ENCODE results near the gene NPB.

Gene NPB

DNA sequence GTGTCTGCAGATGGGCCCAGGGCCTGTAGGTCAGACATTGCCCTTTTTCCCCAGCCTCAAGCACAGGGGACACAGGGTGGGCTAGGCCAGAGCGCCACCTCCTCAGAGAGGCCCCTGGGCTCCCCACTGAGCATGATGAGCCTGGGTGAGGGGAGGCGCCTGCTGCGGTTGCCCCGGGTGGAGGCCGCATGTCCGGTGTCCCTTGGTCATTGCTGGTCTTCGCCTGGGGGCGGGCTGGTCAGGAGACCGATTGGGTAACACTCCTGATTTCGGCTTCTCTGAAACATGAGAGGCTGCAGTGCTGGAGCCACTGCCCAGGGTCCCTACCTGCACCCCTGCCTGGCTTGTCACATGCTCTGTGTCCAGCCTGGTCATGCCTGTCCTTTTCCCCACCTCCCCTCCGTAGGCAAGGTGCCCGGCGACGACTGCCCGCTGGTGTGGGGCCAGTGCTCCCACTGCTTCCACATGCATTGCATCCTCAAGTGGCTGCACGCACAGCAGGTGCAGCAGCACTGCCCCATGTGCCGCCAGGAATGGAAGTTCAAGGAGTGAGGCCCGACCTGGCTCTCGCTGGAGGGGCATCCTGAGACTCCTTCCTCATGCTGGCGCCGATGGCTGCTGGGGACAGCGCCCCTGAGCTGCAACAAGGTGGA lies 2.4 kb upstream of the NPB start:
- no peak for DNase-seq

DNA sequence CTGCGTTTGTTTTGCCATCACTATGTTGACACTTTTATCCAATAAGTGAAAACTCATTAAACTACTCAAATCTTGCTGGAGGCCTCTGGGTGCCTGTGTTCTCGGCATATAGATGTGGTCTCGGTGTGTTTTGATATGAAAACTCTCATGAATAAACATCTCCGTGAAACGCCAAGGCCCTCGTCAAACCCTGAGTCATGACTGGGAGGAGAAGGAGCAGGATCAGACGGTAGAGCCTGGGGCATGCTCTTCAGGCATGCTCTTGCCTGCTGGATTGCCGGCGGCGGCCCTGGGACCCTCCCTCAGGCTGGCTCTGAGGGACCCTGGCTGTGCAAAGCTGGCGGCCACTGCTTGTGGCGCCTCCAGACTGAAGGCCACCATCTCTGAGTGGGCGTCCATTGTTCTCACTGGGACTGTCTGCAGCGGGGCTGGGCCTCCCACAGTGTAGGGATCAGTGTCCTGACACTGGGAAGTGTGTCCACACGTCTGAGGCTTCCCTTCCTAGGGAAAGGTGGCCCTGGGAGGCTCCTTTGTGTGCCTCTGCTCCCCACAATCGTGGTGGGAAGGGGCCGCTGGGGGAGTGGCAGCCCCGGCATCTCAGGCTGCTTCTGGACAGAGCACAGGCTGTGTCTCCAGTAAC lies 1.7 kb upstream of the NPB start:
- no peak for DNase-seq

DNA sequence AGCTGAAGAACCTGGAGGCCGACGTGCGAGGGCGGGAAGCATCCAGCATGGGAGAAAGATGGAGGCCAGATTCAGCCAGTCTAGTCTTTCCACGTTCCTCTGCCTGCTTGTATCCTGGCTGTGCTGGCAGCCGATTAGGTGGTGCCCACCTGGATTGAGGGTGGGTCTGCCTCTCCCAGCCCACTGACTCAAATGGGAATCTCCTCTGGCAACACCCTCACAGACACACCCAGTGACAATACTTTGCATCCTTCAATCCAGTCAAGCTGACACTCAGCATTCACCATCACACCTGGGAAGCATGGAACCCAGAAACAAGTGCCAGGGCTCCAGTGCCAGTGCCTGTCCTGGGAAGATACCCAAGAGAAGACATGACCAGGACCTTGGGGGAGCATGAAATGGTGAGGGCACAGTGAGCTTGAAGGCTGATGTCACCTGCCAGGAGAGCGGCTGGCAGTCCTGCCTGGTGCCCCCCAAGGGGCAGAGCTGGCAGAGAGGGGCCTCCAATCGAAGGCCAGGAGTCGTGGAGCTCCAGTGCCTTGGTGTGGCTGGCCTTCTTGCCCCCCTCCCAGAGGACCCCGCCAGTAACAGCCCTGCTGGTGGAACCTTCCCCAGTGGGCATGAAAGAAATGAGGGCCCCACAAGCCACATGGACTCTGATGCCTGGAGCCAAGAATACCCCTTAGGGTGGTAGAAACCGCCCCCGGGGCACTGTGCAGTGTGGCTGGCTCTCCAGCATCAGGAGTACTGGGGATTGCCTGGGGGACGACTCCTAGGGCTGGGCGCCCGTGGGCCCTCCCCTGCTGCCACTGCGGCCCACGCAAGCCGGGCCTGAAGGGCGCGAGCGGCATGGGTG lies 643 bp upstream of the NPB start:
- DNase-seq = no peak

DNA sequence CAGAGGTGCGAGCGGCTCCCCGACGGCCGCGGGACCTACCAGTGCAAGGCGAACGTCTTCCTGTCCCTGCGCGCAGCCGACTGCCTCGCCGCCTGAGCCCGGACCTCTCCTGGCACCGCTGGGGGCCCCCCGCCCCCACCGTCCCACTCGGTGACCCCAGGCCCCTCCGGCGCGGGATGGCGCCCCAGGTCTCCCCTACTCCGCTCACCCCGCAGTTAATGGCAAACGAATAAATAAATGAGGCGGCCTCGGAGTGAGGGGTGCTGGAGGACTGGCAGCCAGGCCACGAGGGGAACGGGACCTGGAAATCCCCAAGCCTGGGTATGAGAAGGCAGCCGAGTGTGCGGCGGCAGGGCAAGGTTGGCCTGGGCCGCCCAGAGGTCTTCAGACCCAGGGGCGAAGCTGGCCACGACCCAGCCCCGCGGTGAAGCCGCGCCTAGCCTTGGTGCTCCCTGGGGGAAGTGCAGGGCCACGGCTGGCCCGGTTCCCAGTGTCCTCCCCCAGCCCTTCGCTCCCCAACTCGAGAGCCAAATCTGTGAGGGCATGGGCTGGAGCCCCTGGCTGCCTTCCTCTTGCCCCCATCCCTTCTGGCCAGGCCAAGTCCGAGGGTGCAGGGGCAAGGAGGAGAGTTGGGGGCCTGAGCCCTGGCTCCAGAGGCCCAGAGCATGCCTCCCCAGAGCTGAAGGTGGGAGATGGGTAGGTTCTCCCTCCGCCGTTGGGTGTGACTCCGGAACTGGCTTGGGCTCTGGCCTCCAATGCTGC lies 796 bp downstream of the NPB start:
- DNase-seq = no peak

DNA sequence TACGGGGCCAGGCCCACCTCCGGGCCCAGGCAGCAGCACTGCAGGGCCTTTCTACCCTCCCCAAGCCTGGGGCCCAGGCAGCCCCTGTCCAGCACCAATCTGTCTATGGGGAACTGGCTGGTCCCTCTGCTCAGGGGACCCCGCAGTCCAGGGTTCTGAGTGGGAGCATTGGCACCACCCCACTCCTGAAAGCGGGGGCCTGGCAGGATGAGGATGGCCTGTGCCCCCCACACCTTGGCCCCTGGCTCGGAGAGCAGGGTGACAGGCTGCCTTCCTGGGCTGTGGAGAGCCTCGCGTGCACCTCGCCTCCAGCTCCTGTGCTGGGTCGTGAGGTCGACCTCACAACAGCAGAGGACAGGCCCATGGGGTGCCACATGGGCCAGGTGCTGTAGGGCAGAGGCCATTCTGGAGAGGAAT lies 1.4 kb downstream of the NPB start:
- DNase-seq = no peak

DNA sequence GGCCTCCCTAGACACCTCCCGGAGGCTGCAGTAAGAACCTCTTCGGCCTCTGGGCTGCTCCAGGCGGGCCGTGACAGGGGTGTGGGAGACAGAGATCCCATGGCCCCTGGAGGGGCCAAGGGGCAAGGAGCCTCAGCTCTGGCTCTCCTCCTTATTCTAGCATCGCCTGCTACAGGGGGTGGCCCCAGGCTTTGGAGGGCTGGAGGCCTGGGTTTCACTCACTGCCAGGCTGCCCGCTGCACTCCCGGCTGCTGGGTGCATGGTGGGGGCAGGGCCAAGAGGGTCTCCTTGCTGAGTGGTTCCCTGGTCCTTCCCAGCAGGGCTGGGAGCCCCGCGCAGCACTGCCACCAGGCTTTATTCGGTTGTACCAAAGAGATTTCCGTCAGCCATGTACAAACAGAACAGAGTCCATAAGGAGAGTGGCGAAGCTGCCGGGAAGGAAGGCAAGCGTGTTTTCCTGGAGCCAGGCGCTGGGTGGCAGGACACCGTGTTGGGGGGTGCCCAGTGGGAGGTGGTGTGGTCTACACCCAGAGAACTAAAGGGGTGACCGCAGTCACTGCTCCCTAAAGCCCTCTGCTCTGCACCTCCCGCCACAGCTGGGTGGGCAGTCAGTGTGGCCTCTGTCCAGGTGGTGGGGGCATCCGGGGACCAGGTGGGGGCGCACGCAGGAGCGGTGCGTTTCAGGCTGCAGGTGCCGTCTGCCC lies 2.0 kb downstream of the NPB start:
- DNase-seq = no peak

DNA sequence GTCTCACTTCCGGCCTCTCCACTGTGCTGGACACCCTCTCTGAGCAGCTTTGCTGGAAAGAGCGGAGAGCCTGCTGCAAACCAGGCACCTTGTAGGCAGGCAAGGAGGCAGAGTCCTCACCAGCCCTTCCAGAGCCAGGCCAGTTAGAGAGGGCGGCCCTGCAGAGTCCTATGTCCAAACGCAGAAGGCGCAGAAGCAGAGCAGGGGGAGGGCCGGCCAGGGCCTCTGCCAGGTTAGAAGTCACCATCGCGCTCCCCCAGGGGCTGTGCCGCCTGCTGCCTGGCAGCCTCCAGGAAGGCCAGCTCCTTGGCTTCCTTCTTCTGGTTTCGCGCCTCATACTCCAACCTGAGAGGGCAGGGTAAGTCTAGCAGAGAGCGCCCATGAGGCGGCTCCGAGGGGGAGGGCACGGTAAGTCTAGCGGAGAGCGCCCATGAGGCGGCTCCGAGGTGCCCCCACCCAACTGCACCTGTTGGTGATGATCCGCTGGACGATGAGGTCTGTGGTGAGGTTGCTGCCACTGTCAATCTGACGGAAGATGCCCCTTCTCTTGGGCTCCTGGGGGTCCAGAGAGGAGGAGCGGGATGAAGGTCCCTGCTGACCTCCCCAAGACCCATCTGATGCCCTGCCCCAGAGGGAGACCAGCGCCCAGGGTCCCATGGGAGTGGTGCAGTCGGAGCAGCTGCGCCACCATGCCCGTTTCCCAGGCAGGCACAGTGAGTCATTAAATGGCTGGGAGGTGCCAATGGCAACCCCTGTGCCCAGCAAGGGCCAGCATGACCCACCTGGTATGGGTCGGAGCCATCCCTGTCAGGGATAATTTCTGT lies 2.8 kb downstream of the NPB start:
- DNase-seq = no peak

DNA sequence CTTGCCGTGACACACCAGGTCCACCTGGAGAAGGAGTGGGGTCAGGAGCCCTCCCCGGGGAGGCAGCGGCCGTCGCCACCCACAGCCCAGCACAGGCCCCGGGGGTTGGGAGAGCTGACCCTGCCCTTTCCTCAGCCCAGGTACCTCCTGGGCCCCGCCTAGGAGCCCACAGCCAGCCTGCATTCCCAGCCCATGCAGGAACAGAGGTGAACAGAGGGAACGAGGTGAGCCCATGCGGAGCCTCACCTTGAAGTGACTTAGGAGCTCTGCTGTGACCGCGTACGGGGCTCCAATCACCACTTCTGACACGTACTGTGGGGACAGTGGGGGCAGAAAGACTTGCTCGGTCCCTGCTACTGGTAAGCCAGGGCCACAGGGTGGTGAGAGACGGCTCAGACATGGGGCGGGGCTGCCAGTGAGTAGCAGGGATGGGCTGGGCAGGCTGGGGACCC lies 3.4 kb downstream of the NPB start:
- no peak for DNase-seq

DNA sequence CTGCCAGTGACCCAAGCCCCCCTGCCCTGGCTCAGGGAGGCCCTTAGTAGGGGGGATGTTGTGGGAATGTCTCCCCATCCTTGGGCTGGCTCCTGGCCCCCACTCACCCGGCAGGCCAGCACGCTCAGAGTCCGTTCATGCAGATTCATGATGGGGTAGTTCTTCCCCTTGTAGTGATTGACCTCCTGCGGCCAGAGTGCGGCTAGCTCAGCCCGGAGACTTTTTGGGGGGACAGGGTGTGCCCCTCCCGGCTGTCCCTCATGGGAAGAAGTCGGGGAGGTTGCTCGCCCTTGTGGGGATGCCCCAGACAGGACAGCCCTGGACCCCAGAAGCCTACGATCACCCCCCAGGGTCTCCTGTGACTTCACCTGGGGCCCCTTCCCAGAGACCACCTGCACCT lies 4.0 kb downstream of the NPB start:
- no peak for DNase-seq

DNA sequence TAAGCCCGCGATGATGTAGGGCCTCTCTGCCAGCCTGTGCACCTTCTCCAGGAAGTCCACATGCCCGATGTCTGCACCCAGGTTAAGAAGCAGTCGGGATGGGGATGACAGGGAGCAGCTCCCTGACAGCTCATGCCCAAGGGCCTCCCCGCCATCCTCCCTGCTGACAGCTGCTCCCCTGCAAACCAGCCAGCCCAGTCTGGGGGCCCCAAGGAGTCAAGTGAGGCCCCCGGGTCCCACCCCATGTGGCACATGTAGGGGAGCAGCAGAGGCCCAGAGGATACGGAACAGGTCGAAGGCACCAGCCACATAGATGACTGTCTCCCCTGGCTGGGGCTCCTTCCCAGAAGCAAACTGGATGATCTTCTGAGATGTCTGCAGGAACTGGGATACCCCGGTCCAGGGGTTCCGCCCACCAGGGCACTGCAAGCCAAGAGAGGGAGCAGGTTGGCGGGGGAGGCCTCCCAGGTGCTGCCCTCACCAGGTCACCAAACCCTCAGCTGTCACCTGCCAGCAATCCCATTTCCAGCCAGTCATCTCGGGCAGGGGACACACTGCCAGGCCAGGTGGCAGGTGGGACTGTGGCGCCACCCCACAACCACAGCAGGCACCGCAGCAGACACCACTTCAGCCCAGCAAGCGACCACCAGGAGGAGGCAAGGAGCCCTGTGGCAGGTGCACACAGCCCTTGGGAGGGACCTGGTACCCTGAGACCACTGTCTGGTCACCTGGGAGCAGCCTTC lies 4.6 kb downstream of the NPB start:
- DNase-seq = no peak

DNA sequence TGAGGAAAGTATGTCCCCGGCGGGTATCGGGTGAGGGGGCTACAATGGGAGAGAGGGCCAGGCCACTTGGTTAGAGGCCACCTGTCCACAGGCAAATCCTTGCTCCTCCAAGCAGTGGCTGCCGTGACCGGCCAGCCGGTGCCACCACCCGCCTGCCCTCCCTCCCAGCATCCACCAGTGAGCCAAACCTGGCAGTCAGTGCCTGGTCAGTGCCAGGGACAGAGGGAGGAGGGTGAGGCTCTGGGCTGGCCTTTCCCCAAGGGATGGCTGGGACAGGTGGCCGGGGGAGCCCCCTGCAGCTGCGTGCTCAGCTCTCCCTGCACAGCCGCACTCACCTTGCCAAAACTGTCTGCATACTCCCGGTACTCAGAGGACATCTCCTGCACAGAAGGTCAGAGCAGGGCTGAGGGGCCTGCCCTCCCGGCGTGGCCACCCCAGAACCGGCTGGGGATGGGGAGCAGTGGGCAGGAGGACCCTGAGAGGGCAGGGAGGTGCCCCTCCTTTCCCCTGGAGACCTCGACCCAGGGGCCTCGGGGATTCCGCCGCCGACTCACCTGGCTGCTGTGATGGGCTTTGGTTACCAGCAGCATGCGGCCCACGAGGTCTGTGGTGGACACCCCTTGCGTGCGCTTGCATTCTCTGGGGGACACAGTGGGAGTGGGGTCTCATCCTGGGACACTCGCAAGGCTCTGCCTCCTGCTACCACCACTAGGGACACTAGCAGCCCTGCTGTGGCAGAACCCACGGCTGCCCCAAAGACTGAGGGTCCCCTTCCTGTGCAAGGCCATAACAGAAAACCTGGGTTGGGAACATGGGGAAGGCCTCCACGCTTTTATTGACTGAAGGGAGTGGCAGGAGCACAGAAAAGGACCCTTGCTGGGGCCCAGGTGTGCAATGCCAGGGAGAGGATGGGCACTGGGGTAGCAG lies 5.4 kb downstream of the NPB start:
- DNase-seq = no peak

DNA sequence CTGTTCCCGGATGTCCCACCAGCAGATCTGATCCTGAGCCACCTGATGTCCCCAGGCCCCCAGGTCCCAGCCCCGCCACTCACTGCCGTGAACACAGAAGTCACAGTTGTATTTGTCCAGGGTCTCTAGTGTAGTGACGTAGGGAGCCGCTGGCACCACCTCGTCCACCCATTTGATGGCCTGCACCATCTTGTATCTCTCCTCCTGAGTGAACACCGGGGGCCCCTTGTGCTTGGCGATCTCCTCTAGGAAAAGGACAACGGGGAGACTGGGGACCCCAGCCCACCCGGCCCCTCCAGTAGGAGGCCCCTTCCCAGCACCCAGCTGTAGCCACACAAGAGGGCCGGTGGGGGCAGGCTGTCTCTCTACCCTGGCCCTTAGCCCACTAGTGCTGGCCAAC lies 6.8 kb downstream of the NPB start:
- no peak for DNase-seq

DNA sequence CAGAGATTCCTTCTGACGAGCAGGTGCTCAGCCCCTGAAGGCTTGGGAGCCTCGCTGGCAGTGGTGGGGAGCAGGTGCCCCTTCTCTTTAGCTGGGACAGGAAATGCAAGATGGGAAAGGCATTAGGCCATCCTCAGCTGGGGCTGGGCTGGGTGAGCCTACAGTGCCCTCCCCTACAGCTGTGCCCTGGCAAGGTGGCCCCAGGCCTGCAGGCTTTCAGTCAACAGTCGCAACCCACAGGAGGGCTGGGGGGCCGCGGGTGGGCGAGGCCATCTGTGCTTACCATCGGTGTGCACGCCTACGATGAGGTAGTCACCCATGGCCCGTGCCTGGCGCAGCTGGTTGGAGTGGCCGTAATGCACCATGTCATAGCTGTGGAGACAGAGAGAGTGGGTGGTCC lies 7.2 kb downstream of the NPB start:
- DNase-seq = no peak

DNA sequence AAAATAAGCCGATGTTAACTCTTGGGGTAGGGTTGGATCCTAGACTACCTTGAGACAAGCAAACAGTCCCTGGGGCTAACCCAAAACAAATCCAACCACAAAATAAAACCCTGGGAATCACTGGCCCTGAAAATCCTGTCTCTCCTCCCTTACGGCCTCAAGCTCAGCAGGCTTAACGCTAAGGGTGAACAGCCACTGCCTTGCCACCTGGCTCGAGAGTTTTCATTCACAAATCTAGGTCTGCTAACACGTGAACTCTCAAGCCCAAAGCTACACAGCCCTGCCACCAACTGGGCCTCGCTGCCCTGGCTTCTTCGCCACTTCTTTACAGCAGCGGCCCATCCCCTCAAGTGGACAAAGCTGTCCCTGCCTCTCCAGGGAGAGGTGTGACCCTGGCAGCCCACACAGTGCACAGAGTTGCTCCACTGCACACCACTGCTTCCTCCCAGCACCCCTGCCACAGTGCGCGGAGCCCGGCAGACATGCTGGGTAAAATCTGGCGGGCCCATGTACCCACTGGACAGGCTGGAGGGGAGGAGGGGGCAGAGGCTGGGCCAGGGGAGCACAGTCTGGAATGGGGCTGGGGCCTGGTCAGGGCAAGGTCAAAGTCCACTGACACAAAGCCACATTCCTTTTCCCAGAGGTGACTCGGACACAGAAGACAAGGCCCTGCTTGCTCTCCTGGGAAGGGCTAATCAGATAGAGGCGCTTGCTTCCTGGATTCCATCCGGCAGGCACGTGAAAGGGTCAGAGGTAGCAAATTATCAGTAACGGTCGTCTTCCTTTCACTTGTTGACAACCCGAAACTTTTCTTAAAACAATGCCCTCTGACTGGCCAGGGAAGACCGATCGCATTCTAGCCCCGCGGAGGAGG lies 8.2 kb downstream of the NPB start:
- DNase-seq = no peak

DNA sequence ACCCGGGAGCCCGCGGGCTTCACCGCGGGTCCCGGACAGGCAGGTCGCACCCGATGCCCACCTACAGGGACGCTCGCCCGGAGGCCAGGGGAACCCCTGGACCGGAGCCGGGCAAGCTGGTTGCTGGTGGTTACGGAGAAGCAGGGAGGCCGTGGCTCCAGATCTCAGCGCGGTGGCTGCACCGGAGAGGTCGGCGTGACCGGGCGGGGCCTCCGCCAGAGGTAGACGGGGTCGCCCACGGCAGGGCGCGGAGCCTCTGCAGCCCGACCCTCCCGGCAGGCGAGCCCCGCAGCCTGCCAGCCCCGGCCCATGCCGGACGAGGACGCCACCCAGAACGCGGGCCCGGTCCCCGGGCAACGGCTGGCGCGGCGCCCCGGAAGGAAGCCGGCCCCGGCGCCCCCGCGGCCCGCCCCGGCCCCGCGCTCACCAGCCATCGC lies 8.8 kb downstream of the NPB start:
- no peak for DNase-seq

DNA sequence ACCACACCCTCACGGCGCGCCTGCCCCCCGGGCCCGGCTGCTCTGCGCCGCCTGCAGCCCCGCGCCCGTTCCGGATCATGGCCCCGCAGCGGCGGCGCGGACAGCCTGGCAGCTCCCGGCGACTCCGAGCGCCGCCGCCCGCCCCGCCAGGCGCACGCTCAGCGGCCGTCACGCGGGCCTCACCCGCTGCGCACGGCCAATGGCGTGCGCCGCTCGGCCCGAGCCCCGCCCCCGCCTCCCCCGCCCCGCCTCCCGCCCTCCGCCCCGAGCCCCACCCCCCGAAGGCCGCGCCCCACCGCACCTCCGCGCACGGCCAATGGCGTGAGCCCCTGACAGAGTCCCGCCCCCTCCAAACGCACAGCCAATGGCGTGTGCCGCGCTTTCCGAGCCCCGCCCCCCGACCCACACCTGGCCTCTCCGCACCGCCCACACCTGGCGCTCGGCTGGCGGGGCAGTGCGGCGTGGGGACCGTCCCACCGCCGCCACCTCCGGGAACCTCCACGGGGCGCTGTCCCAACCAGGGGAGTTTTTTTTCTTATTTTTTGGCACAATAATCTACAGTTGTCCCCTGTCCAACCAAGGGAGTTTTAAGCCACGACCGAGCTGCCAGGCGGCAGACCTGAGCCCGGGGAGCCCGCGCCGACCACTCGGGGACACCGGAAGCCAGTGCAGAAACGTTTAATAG lies 9.4 kb downstream of the NPB start, which contains the start of gene PCYT2:
Gene PCYT2 (minus strand): TSS at position 123 of the 685 bp plus-strand sequence. CDS start 44 bp downstream, at position 79.
- DNase-seq = peak; percentile 92

DNA sequence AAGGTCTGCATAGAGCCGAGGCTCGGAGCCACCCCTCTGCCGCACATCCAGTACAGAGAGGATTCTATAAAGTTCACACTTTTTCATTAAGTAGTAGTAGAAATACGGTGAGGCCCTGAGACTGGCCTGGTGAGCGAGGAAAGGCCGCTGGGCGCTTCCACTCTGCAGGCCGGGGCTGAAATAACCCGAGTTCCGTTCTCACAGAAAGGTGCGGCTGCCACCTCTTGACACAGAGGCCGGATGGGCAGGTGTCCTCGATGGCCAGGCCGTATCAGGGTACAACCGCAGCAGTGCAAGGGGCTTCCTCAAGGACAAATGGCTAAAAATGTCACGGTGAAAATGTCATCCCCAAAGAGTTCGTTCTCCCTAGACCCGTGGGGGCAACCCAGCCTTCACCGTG lies 9.9 kb downstream of the NPB start:
- DNase-seq = no peak

Data from activated CD4-positive, alpha-beta T cell treated with anti-CD3 and anti-CD28 coated beads, Interleukin-2, amount 50 U/mL, for 48 hours (primary cell).